ENCODE measurements around the gene FER.
"Not testable (repeated sequence)": the region's sequence is repeated elsewhere in the genome, so short reads cannot be mapped to it uniquely, and the experiment has no call there.

DNA sequence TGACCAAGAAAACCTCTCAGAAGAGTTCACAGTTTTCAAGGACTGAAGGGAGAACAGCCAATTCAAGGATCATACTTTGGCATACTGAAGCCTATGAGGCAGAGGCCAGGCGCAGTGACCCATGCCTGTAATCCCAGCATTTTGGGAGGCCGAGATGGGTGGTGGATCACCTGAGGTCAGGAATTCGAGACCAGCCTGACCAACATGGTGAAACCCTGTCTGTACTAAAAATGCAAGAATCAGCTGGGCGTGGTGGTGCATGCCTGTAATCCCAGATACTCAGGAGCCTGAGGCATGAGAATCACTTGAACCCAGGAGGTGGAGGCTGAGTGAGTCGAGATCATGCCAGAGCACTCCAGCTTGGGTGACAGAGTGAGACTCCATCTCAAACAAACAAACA, 19.2 kb downstream of the FER start:
- TF ChIP-seq NR2C2 (IDR thresholded peaks at IDR 0.05; ENCODE audit: borderline replicate concordance, control insufficient read depth, insufficient read length, low read depth); SIN3A (IDR thresholded peaks at IDR 0.05; ENCODE audit: low read depth, low read length): not testable (repeated sequence)
